HG03066 (cell line): ENCODE data around the gene PDZD8.
"Not testable (repeated sequence)": the region's sequence is repeated elsewhere in the genome, so short reads cannot be mapped to it uniquely, and the experiment has no call there.

Source experiments
- ATAC-seq: cut with Tn5 transposase; IDR thresholded peaks from one replicate; pipeline ENCODE4 v1.9.1; 2021; ENCODE audit warnings: low read depth; ENCODE audit not compliant: unreplicated experiment

Gene PDZD8

DNA sequence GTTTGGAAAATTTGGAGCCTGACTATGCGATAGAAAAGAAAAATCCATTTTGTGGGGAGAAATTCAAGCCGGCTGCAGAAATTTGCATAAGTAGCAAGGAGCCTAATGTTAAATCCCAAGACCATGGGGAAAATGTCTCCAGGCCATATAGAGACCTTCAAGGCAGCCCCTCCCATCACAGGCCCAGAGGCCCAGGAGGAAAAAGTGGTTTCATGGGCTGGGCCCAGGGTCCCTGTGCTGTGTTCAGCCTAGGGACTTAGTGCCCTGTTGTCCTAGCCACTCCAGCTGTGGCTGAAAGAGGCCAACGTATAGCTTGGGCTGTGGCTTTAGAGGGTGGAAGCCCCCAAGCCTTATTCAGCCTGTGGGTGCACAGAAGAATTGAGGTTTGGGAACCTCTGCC lies 71.8 kb downstream of the PDZD8 start:
- ATAC-seq, result not testable (repeated sequence)

DNA sequence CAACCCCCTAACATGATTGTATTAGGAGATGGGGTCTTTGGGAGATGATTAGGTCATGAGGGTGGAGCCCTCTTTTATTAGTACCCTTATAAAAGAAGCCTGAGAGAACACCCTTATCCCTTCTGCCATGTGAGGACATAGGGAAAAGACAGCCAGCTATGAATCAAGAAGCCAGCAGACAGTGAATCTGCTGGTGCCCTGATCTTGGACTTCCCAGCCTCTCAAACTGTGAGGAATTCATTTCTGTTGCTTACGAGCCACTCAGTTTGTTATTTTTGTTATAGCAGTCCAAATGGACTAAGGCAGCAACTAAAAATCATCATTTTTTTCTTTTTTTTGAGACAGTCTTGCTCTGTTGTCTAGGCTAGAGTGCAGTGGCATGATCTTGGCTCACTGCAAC lies 74.6 kb downstream of the PDZD8 start:
- ATAC-seq, result no peak

DNA sequence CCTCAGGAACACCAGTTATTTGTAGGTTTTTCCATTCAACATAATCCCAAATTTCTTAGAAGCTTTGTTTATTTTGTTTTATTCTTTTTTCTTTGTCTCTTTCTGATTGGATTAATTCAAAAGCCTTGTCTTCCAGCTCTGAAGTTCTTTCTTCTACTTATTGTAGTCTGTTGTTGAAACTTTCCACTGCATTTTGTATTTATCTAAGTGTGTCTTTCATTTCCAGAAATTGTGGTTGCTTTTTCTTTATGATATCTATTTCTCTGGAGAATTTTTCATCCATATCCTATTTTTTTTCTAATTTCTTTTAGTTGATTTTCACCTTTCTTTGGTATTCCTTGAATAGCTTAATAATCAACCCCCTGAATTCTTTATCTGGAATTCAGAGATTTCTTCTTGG lies 75.8 kb downstream of the PDZD8 start:
- no peak for ATAC-seq

DNA sequence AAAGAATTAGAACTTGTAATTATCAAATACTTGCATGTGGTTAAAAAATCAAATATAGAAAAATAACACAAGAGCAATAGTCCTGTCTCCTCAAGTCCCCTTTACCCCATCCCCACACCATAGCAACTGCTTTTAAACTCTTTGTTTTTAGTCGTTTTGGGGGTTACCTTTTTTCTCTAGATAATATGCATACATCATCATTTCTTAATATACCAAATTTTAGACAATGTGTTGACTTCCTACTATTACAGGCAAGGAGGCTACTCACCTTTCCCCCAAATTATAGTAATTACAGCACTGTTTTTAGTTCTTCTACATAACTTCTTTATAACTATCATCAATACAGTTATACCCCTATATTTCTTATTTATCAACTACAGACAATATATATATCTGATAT lies 77.0 kb downstream of the PDZD8 start:
- no peak for ATAC-seq

DNA sequence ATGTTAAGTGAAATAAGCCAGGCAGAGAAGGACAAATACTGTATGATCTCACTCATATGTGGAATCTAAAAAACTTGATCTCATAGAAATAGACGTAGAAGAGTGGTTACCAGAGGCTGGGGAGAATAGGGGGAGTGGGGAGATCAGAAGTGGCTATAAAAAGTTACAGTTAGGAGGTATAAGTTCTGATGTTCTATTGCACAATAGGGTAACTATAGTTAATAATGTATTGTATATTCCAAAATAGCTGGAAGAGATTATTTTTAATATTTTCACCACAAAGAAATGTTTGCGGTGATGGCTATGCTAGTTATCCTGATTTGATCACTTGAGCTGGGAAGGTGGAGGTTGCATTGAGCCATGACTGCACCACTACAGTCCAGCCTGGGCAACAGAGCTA lies 80.5 kb downstream of the PDZD8 start:
- no peak for ATAC-seq

DNA sequence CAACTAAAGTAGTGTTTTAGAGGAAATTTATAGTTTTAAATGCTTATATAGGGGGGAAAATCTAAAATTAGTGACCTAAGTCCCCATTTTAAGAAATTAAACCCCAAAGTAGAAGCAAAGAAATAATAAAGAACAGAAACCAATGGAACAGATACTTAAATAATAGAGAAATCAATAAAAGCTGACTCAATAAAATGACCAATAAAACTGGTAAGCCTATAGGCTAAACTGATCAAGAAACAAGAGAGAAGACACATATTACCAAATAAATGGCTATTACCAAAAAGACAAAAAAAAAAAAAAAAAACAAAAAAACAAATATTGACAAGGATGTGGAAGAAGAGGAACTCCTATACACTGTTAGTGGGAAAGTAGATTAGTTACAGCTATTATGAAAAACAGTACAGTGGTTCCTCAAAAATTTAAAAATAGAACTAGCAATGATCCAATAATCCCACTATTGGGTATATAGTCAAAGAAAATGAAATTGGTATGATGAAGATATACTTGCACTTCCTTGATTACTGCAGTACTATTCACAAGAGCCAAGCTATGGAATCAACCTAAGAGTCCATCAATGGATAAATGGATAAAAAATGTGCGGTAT lies 81.1 kb downstream of the PDZD8 start:
- no peak for ATAC-seq

DNA sequence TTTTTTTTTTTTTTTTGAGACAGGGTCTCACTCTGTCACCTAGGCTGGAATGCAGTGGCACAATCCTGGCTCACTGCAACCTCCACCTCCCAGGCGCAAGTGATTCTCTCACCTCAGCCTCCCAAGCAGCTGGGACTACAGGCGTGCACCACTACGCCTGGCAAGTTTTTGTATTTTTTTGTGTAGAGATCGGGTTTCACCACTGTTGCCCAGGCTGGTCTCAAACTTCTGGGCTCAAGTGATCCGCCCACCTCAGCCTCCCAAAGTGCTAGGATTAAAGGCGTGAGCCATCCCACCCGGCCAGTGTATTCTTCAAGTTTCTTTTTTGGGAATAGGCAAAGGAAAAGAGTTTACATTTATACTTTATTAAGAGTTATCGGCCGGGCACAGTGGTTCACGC lies 84.4 kb downstream of the PDZD8 start:
- ATAC-seq, result not testable (repeated sequence)

DNA sequence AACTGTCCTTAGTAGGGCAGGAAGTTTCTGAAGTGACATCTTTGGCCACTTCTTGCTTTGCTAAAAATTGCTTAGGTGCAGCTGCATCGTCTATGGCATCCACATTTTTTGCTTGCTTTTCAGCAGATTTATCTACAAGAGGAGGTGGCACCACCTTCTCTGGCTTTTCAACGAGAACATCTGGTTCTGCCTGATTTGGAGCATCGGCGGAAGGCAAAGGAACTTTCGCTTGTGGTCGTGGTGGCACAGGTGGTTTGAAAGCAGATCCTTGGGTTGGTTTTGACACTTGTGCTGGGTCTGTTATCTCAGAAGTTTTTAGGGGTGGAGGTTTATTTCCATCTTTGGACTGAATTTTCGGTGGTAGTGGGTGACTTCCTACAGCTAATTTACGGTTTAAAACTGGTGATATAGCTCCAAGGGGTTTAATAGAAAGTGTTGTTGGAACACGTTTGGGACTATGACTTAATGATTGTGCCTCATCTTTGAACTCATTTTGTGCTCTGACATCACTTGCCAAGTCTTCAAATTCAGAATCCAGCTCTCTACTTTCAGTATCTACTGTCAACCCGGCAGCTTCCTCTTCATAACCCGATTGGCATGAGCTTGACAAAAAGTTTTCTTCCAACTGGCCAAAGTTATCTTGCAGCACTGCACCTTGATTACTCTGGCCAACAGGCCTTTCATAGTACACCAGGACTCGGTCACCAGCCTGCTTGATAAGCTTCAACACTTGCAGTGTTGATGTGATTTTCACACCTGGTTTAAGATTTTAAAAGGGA lies 90.3 kb downstream of the PDZD8 start:
- ATAC-seq, result no peak

DNA sequence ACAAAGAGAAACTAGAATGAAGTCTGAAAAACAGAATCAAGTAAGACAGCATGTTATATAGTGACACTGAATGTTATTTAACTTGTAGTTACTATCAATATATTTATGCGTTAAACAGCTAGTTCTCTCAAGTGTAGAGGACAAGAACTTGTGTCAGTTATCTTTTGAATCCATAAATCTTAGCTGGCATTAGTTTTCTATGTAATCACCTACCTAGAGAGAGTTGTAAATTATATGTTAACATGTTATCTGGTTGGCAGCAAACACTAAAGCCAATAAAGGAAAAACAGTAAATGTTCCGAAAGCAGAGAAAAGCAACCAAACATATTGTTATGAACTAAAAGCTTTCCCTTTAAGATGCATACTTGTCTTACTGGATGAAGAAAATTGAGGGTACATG lies 97.6 kb downstream of the PDZD8 start:
- no peak for ATAC-seq

DNA sequence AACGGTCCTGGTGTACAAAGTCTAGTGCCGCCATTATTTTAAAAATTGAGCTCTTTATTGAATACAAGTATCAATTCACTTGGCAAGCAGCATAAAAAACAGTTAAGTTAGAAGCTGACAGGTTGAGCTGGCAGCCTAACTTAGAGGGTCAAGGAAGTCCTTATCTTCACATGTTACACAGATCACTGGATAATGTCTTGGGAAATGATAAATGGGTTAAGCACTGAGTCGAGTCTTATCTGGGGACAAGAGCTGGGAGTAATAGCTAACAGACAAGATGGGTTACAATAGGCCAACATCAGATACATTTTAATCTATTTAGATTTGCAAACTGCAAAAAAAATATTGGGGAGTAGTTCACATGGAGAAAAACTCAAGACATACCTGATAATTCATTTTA lies 100.1 kb downstream of the PDZD8 start:
- no peak for ATAC-seq

DNA sequence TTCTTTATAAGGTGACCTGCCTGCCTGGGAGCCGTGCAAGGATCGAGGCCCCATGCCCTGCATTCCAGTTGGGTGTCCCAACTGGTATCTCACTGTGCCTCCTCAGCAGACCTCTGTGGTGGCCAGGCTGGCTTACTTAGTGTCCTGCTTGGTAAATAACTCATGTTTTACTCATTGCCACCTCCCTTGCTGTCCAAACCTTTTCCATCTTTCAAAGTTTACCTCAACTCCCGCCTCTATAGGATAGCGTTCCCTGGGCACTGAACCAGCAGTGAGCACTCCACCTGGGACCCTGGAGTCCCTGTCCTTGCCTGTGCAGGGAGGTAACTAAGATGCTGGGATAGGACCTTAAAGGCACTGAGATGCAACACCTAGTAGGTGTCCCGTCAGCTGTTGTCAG lies 100.7 kb downstream of the PDZD8 start:
- no peak for ATAC-seq

DNA sequence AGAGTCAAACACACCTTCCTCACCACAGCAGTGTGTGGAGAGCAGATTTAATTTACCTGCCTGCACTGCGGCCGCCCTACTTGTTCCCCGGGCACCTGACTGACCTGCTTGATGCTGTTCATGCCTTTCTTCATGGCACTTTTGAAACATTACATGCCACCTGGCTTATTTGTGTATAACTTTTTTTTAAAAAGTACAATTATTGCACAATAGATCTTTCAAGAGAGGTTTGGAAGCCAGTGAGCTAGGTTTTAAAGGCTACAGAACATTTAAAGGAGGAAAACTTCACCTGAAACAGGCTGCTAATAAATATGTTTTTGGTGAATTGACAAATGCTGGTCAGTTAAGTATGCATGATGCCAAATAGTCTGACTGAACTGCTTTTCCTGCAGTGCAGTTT lies 101.3 kb downstream of the PDZD8 start:
- no peak for ATAC-seq

DNA sequence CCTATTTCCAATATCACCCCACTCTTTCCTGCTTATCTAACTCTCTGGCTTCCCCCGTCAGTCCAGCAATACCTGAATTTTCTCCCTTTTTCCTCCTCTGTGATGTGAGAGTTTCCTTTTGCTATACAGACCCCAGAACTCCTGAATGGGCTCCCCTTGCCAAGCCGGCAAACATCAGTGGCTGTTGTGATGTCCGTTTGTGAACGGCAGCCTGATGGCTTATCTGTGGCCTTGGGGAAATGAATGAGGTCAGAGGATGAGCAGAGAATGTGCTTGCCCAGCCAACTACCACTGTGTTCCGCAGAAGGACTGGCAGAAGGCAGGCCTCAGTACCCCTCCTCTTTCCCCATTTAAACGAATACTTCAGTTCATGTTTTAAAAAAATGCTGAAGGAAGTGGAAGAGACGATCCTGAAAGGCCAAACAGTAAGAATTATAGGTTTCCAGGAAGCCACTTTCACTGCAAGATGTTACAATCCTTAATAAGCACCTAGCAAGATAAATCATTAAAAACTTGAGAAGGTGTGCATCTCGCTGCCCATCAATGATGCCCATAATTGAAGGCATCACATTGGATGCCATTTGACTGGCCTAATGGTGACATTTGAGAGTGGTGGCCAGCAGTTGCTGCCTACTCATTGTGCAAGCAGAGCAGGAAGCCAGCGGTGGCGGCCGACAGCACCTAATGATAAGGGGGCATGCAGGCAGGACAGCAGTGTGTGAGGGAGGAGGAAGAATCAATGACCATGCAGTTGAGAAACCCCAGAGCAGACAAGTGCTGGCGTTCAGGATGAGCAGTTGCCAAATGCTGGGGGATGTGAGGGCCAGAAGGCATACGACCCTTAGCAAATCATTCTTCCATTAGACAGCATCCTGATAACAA lies 102.8 kb downstream of the PDZD8 start:
- no peak for ATAC-seq

DNA sequence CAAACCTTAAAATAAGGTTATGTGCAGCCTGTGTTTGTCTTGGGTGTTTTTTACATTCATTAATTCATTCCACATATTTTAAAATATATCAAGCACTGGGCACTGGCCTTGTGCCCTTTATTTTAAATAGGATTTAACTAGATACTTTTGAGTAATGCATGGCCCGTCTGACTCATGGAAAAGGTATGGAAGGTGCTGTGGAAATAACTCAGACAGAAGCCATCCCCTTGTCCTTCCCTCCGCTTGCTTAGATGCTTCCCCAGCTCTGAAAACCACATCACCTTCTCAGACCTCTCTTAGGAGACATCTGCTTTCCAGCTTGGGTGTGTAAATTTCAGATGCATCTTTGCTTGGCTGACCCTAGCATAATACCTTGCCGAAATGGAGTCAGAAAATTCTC lies 103.8 kb downstream of the PDZD8 start:
- no peak for ATAC-seq

DNA sequence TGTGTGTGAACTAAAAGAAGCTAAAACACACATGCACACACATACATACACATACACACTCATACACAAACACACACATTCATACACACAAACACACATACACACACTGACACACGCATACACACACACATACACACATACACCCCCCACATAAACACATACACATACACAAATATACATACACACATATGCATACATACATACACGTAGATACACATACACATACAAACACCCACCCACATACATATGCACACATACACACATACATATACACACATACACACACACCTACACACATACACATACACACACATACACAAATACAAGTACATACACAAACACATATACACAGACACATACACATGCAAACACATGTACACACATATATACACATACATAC lies 106.3 kb downstream of the PDZD8 start:
- no peak for ATAC-seq

DNA sequence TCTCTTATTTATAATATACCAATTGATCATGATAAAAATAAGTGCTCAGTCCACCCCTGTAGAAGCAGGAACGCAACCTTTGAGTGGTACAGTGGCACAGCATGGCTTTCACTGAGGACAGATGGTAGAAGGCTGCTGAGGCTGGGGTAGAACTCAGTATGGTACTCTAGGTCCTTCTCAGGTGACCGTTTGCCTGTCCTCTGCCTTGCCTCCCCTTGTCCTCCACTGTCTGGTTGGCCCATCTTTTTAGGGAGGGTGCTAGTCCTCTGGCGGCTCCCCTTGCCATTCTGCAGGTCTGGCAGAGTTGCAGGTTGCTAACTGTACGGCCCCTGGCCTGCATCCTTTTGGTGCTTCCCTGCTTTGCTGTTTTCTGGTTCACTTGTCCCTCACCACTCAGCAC lies 107.0 kb downstream of the PDZD8 start:
- no peak for ATAC-seq

DNA sequence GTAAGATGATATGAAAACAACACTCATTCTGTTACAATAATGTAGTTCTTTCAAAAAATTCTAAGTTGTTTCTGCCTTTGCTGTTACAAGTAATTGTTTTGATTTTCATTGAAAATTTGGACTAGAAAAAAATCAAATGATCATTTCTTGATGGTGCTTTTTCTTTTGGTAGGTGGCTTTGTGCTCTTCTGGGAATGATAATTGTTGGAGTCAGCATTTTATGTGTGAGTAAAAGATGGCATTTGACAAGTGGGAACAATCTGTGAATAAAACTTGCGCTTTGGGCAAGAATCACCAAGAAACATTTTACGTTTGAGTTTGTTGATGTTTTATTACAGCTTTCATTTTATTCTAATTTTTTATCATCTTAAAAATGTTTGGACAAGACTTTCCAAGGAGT lies 108.4 kb downstream of the PDZD8 start:
- no peak for ATAC-seq

DNA sequence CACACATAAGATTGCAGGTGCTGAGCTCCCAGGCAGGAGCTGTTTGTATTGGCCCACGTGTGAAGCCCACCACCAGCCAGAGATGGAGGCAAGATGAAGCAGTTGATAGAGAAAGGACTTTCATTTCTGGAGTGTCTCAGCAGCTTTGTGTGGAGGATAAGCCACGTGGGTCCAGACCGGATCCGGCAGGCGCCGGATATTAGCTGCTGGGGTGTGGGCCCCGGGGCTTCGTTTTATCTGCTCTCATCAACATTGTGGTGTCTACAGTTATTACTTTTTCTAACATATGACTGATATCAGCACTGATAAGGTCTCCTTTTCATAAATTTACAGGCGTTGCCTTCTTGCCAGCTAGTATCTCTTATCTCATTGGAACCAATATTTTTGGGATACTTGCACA lies 108.8 kb downstream of the PDZD8 start:
- no peak for ATAC-seq

DNA sequence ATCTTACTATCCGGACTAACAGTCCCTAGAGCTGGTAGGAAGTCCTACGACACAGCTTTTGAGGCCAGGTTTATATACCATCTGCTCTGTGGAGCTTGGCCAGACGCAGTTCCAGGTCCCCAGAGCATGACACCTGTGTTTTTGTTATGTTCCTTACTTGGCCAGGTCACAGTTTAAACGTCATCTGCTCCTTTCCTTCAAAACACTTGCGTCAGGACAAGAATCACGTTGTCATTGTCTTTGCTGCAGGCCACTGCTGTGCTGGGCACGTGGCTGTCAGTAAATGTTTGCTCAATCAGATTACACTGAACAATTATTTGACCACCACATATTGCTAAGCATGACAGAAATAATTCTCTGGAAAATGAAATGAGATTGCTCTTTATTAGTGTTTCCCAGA lies 110.5 kb downstream of the PDZD8 start:
- ATAC-seq, result no peak

DNA sequence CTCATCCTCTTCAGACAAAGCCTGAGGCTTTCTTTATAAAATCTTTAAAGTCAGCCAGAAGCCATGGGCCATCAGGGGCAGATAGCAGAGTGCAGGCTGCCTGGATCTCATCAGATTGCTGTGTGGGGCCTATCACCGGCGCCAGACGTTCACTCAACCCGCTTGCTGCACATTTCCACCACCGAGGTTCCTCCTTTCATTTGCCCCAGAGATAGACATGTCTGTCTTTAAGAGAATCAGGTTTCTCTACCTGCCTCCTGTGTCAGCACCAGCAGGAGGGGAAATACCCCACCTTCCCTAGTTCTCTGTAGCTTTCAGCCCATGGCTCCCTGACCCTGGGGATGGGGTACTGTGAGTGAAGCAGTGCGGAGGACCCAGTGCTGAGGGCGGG lies 112.3 kb downstream of the PDZD8 start:
- no peak for ATAC-seq

DNA sequence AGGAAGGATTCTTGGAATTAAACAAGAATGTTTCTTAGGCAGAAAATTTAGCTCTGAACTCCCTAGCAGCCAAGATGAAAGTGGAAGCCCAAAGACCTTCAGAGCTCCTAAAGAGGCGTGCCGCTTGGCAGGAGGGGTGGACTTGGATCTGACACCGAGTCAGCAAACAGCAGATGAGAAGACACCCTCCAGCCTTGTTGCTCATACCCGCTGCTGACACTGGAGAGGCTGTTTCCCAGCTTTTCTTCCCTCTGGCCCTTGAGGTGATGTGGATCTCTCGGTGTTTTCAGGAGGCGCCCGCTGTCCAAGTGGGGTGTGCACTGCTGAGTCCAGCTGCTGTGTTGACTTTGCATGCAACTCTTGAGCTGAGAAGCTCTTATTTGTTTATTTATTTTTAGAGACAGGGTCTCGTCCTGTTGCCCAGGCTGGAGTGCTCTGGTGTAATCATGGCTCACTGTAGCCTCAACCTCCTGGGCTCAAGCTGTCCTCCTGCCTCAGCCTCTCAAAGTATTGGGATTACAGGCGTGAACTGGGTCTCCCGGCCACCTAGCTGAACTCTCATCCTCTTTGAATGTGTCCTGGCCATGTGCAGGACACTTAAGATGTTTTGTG lies 112.8 kb downstream of the PDZD8 start:
- ATAC-seq, result no peak
